Measurements from ENCODE around the gene LENEP.

LENEP gene

DNA sequence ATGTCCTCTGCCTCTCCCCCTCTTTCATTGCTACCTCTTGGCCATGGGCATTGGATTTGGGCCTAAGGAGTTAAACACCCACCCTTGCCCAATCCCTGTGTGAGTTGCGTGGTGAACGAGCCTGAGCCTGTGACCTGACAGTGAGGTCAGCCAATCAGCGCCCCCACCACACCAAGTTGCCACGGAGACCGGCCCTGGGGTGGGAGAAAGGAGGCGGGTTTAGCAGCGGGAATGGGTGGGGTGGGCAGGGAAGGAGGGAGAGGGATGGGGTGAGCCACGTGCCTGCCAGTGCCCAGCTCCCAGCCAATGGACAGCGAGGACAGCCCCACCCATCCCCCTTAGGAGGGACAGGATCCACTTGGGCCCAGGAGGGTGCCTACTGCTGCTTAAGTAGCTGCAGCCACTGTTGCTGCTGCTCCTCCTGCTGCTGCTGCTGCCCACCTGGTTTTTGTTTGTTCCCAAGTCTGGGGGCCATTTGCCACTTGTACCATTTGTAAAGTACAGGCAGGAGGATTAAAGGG is 18.7 kb downstream of the LENEP start:
- Mint-ChIP-seq H3K4me3 (no peak overlapping the region), H3K4me1 (peaks cover 65 to 94% of the 10 kb centered on the region in 2 donors), H3K27ac (peak overlapping the region; percentile 20), H3K9me3 (no peaks in the 10 kb centered on the region), H3K36me3 (peaks cover 16 to 42% of the 10 kb centered on the region in 2 donors), H3K27me3 (no peaks in the 10 kb centered on the region)
- ATAC-seq (replicated peaks) (no peak), DNase-seq (no peak)

DNA sequence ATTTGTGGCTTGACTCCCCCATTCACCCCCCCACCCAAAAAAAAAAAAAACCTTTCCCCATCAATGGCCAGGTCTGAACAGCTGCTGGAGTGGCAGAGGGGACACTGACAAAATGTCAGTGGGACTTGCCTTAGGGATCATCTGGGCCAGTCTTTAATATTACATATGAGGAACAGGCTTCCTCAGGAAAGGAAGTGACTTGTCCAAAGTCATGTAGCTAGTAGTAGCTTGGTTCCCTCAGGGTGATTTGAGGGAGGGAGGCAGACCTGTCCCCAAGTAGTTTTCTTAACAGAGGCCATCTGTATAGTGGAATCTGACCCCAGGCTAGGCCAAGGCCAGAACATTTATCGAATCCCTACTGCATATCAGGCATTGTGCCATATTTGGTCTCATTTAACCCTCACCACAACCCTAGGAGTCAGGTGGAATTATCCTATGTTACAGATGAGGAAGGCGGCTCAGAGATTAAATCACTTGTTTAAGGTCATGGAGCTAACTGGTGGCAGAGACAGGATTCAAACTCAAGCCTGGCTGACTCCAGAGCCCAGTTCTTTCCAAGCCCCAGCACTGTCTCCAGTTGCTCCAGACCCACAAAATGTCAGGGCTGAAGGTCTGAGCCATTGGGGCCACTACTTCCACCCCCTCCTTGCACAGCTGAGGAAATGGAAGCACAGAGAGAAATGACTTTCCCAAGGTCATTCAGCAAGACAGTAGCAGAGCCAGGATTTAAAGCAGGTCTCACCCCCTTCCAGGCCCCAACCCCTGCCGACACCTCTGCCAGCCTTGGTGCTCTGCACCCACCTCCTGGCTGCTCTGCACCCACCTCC is 19.6 kb downstream of the LENEP start:
- DNase-seq = no peak
- ATAC-seq (replicated peaks) = no peak
- Mint-ChIP-seq H3K27me3 (no peaks in the 10 kb centered on the region), H3K36me3 (peaks cover 16 to 41% of the 10 kb centered on the region in 2 donors), H3K27ac (peak overlapping the region; percentile 47), H3K9me3 (no peaks in the 10 kb centered on the region), H3K4me1 (peaks cover 63 to 93% of the 10 kb centered on the region in 2 donors), H3K4me3 (no peak overlapping the region)

DNA sequence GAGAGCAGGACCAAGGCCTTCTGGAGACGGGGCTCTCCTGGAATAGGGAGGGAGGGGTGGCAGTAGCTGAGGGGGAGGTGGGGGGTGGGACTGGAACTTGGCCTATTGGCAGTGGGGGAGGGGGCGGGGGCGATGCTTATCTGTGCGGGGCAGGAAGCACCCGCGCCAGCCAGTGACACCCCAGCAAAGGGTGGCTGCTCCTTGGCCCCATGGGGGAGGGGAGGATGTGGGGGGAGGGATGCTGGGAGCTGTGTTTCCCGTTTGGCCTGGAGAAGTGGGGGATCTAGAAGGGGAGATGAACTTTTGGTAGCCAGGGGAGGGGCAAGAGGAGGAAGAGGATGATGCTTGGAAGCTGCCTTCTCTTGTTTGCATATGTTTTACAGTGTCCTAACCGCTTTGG is 20.2 kb downstream of the LENEP start:
- no peaks in the 10 kb centered on the region for H3K27me3 Mint-ChIP-seq
- H3K9me3 Mint-ChIP-seq = no peaks in the 10 kb centered on the region
- no peak overlapping the region for H3K4me3 Mint-ChIP-seq
- H3K4me1 Mint-ChIP-seq = peaks cover 59 to 93% of the 10 kb centered on the region in 2 donors
- DNase-seq (no peak), ATAC-seq (replicated peaks) (no peak)
- peak overlapping the region; percentile 56 for H3K27ac Mint-ChIP-seq
- H3K36me3 Mint-ChIP-seq = peaks cover 16 to 36% of the 10 kb centered on the region in 2 donors

DNA sequence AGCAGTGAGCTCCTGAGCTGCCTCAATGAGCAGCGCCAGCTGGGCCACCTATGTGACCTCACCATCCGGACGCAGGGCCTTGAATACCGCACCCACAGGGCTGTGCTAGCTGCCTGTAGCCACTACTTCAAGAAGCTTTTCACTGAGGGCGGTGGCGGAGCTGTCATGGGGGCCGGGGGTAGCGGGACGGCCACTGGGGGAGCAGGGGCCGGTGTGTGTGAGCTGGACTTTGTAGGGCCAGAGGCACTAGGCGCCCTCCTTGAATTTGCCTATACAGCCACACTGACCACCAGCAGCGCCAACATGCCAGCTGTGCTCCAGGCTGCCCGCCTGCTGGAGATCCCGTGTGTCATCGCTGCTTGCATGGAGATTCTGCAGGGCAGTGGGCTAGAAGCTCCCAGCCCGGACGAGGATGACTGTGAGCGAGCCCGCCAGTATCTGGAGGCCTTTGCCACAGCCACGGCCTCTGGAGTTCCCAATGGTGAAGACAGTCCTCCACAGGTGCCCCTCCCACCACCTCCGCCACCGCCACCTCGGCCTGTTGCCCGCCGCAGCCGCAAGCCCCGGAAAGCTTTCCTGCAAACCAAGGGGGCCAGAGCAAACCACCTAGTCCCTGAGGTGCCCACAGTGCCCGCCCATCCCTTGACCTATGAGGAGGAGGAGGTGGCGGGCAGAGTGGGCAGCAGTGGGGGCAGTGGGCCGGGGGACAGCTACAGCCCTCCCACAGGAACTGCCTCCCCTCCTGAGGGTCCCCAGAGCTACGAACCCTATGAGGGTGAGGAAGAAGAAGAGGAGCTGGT is 21.5 kb downstream of the LENEP start:
- no peak overlapping the region for H3K4me3 Mint-ChIP-seq
- DNase-seq = no peak
- peaks cover 10 to 34% of the 10 kb centered on the region in 2 donors for H3K36me3 Mint-ChIP-seq
- no peak for ATAC-seq (replicated peaks)
- H3K9me3 Mint-ChIP-seq = no peaks in the 10 kb centered on the region
- H3K27me3 Mint-ChIP-seq = no peaks in the 10 kb centered on the region
- no peak overlapping the region for H3K27ac Mint-ChIP-seq
- peaks cover 58 to 93% of the 10 kb centered on the region in 2 donors for H3K4me1 Mint-ChIP-seq

DNA sequence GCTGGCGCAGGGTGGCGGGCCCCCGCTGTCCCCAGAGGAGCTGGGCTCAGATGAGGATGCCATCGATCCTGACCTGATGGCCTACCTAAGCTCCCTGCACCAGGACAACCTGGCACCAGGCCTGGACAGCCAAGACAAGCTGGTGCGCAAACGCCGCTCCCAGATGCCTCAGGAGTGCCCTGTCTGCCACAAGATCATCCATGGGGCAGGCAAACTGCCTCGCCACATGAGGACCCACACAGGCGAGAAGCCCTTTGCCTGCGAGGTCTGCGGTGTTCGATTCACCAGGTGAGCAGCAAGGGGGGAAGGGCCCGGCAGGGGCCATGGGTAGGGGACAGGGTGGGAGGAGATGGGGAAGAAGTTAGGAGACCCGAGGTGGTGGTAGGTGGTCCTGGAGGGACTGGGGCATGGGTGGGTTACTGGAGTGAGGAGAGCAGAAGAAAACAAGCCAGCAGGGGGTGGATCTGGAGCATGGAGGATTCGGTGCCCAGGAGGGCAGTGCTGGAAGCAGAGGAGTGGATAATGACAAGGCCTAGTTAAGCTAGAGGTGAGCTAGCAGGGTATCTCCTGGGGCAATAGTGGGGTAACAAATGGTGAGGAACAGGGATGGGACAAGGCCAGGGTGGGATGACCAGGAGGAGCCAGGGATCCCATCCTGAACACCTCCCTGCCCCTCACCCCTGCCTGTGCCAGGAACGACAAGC is 22.3 kb downstream of the LENEP start:
- Mint-ChIP-seq H3K27ac (peak overlapping the region; percentile 92), H3K27me3 (no peaks in the 10 kb centered on the region), H3K4me1 (peaks cover 54 to 93% of the 10 kb centered on the region in 2 donors), H3K36me3 (peaks cover 13 to 33% of the 10 kb centered on the region in 2 donors), H3K4me3 (peak overlapping the region in 1 of 2 donors; percentile 5), H3K9me3 (no peaks in the 10 kb centered on the region)
- ATAC-seq (replicated peaks) (no peak), DNase-seq (no peak)

DNA sequence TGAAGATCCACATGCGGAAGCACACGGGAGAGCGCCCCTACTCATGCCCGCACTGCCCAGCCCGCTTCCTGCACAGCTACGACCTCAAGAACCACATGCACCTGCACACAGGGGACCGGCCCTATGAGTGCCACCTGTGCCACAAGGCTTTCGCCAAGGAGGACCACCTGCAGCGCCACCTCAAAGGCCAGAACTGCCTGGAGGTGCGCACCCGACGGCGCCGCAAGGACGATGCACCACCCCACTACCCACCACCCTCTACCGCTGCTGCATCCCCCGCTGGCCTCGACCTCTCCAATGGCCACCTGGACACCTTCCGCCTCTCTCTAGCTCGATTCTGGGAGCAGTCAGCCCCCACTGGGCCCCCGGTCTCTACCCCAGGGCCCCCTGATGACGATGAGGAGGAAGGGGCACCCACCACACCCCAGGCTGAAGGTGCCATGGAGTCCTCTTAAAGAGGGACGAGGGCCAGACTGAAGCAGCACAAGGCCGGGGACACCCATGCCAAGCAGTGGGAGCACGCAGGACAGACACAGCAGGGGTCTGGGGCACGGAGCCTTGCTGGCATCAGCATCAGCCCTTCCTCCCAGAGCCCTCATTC is 22.9 kb downstream of the LENEP start:
- Mint-ChIP-seq H3K27ac (peak overlapping the region; percentile 96), H3K27me3 (no peaks in the 10 kb centered on the region), H3K4me1 (peaks cover 50 to 93% of the 10 kb centered on the region in 2 donors), H3K9me3 (no peaks in the 10 kb centered on the region), H3K36me3 (peaks cover 13 to 29% of the 10 kb centered on the region in 2 donors), H3K4me3 (peak overlapping the region in 1 of 2 donors; percentile 17)
- peak; percentile 46 to 50 for ATAC-seq (replicated peaks)
- peak; percentile 40 for DNase-seq

DNA sequence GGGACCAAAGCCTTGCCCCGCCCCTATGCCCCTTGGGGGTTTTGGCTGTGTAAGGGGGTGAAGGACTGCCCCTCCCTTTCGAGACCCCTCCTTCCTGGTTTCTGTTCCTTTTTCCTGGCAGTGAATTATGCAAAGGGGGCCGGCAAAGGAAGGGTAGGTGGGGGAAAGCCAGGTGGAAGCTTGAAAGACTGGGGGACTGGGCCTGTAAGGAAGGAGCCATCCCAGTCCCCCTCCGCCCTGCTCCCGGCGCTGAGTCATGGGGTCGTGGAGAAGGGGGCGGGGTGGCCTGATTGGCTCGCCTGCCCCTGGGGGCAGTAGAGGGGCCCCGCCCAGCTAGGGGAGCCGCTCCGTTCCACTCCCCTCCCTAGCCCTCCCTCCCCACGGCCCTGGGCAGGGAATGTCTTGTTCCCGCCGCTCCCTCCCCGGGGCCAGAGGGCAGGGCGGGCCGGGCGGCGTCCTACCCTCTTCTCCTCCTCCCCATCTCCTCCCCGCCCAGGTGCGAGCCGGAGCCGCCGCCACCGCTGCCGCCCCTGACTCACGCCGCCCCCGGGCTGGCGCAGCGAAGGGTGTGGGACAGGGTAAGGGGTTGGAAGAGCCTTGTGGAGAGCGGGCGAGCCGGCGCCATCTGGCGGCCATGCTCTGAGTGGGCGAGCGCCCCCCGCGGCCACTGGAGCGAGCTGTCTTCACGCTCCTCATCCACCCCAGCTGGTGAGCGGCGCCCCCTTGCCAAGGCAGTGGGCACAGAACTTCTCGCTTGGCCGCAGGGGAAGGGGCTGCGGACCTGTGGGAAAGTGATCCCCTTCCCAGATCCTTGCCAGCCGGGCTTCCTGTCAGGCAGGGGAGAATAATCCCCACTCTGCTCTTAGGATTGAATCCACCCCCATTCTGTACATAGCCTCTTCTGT is 23.9 kb downstream of the LENEP start:
- peaks cover 46 to 89% of the 10 kb centered on the region in 2 donors for H3K4me1 Mint-ChIP-seq
- H3K9me3 Mint-ChIP-seq = no peaks in the 10 kb centered on the region
- H3K27ac Mint-ChIP-seq = peak overlapping the region; percentile 96
- ATAC-seq (replicated peaks) (peak; percentile 78 to 81), DNase-seq (peak; percentile 82)
- peaks cover 16 to 29% of the 10 kb centered on the region in 2 donors for H3K36me3 Mint-ChIP-seq
- no peaks in the 10 kb centered on the region for H3K27me3 Mint-ChIP-seq
- H3K4me3 Mint-ChIP-seq = peak overlapping the region; percentile 78 to 85

DNA sequence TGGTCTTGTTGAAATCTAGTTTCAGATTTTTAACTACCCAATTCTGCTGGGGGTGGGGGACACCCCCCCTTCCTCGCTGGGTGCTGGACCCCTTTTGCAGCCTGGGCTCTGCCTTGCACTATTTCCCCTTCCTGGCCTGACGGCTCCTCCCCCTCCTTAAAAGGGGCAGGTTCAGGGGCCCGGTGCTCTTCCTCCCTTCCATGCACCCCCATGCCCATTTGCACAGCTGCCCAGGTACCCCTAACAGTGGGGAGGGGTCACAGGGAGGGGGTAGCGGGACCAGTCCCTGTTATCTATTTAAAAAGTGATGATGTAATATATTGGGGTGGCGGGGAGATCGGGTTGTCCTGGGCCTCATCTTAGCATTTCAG is 24.5 kb downstream of the LENEP start:
- H3K36me3 Mint-ChIP-seq = peaks cover 16 to 27% of the 10 kb centered on the region in 2 donors
- H3K27me3 Mint-ChIP-seq = no peaks in the 10 kb centered on the region
- no peaks in the 10 kb centered on the region for H3K9me3 Mint-ChIP-seq
- peaks cover 41 to 83% of the 10 kb centered on the region in 2 donors for H3K4me1 Mint-ChIP-seq
- H3K27ac Mint-ChIP-seq = peak overlapping the region; percentile 82
- peak overlapping the region; percentile 78 to 85 for H3K4me3 Mint-ChIP-seq
- ATAC-seq (replicated peaks) = peak; percentile 19 to 26
- no peak for DNase-seq

DNA sequence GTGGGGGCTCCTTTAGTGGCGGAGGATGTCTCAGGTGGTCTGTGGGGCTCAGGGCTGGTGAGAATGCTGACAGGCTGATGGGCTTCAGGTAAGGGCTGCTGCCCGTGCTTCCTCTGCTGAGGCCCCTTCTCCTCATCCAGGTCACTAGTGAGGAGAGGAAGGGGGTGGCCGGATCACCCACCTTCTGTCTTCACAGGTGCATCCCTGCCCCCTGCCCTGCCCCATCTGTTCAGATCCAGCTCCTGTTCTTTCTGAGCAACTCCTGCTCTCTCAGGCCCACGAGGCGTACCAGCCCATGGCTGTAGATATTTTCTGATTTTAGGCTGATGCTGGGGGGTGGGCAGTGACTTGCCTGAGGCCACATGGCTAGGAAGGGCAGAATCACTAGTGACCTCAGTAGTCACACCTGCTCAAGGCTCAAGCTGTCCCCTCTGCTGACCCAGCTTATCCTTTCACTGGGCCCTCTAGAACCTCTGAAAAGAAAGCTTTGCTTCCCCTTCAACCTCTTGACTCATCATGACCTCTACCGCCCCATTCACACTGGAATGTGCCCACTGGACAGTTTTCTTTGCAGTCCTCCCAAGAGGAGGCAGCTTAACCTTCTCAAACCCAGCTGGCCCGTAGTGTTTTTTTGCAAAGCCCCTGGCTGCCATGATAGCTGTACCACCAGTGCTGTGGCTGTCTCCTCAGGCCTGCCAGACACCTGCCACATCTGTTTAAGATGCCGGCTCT is 25.4 kb downstream of the LENEP start:
- H3K27me3 Mint-ChIP-seq = no peaks in the 10 kb centered on the region
- no peak for ATAC-seq (replicated peaks)
- peaks cover 16 to 22% of the 10 kb centered on the region in 2 donors for H3K36me3 Mint-ChIP-seq
- no peak for DNase-seq
- H3K4me3 Mint-ChIP-seq = peak overlapping the region in 1 of 2 donors; percentile 85
- peak overlapping the region; percentile 82 for H3K27ac Mint-ChIP-seq
- H3K9me3 Mint-ChIP-seq = no peaks in the 10 kb centered on the region
- H3K4me1 Mint-ChIP-seq = peaks cover 33 to 74% of the 10 kb centered on the region in 2 donors

DNA sequence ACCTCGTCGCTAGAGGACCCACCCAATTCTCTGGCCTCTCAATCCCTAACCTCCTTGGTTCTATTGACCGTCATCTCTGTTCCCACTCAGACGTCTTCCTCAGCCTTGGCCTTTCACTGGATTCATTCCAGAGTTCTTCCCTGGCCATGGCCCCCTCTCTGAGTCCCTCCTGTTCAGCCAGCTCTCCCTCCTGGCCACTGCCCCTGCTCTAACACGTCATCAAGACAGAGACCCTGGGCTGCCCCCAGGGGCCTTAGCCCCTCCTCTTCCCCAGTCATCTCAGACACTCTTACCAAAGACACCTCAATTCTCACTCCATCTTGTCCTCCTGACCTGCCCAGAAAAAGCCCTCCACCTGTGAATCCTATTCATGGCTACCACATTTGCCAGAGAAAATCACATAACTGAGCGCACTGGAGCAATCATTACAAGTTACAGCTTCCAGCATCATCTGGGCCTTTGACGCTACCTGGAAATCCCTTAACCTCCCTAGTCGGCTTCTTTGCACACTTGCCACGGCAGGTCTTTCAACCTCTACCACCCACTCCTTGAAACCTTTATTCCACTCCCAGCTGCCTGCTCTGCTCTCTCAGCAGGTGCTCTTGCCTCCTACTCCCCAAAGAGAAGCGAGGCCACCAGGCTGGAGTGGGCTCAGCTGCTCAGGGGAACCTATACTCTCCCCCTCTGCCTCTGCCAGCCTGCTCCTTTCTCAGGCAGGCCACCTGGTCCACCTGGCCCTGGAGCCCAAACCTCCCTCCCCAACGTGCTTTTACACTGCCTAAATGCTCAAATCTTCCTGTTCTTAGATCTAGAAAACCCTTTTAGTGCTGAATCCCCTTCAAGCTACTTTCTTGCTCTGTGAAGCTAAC is 26.2 kb downstream of the LENEP start:
- Mint-ChIP-seq H3K27me3 (no peaks in the 10 kb centered on the region), H3K4me1 (peaks cover 32 to 66% of the 10 kb centered on the region in 2 donors), H3K36me3 (peaks cover 16 to 22% of the 10 kb centered on the region in 2 donors), H3K9me3 (no peaks in the 10 kb centered on the region), H3K27ac (peak overlapping the region; percentile 82), H3K4me3 (peak overlapping the region; percentile 2 to 39)
- ATAC-seq (replicated peaks) (no peak), DNase-seq (no peak)

DNA sequence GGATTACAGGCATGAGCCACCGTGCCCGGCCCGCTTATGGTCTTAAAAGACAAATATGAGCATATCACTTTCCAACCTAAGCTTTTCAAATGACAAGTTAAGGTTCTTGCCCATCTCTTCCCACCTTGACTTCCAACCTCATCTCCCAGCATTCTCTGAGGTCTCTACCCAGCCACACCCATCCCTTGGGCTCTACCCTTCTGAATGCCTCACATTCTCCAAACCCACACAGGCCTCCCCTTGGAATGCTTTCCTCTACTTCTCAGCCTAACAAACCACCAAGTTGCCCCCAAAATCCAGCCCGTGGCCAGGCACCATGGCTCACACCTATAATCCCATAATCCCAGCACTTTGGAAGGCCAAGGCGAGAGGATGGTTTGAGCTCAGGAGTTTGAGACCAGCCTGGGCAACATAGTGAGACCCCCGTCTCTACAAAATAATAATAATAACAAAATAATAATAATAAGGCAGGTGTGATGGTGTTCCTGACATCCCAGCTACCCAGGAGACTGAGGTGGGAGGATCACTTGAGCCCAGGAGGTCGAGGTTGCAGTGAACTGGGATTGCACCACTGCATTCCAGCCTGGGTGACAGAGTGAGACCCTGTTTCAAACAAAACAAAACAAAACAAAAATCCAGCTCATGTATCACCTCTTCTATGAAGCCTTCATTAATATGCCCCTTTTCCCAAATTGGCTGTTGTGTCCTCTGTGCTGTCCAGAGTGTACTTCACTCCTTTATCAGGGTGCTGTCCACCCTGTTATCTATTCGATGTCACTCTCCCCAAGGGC is 28.9 kb downstream of the LENEP start:
- Mint-ChIP-seq H3K4me3 (no peak overlapping the region), H3K36me3 (peaks cover 8 to 11% of the 10 kb centered on the region in 2 donors), H3K27ac (no peak overlapping the region), H3K9me3 (no peaks in the 10 kb centered on the region), H3K27me3 (no peaks in the 10 kb centered on the region), H3K4me1 (peaks cover 14 to 43% of the 10 kb centered on the region in 2 donors)
- DNase-seq (no peak), ATAC-seq (replicated peaks) (no peak)

All from stimulated activated naive B cell treated with anti-CD40 and anti-IgM and Interleukin-4, amounts not matched to agents 10 μg/mL and 1 μg/mL and 100 μg/mL, for 72 hours (primary cell).